ENCODE measurements around the gene CCL17. TPM values are rescaled to one million over a fixed set of nuclear protein-coding genes. Genes with fewer than 3 reads are reported as not detected.
A peak's percentile ranks its signal among the peaks of the same experiment; 100 is the strongest.
"Not testable (repeated sequence)": the region's sequence is repeated elsewhere in the genome, so short reads cannot be mapped to it uniquely, and the experiment has no call there.

The CCL17 gene
- total RNA-seq, 1 donor from 2014 or later: not detected

DNA sequence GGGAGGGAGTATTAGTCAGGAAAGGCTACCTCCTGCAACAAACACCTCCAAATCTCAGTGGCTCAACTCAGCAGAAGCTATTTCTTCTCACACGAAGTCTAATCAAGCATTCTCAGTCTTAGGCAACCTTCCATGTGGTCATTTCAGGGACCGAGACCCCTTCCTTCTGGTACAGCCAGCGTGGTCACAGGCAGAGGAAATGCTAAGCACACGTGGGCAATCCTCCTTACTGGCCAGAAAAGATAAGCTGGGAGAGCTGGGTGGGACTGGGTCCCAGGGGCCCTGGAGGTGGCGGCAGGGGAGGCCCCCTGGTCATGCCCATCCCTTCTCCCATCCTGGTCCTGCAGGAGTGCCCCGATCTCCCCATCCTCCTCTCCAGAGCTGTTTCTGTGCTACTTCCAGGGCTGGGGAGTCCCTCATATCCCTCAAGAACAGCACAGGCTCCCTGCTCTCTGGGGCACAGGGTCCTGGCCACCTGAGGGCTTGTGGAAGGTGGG, 38.0 kb upstream of the CCL17 start:
- Histone ChIP-seq H3K9ac (ENCODE audit: low read depth in 1 of 3, low read length in 3 of 3) (no peak overlapping the region), H3K4me3 (ENCODE audit: low read length in 3 of 3) (no peak overlapping the region), H3K36me3 (ENCODE audit: control insufficient read depth in 3 of 3, insufficient read depth in 3 of 3, low read length in 3 of 3) (no peaks in the 10 kb centered on the region), H3K27ac (ENCODE audit: low read depth, low read length) (no peak overlapping the region), H3K27me3 (ENCODE audit: control insufficient read depth in 3 of 3, insufficient read depth in 3 of 3, low read length in 3 of 3) (peaks cover 4 to 11% (median 10%) of the 10 kb centered on the region in 3 donors), H3K4me1 (ENCODE audit: control insufficient read depth in 3 of 3, insufficient read depth in 3 of 3, low read length in 3 of 3) (peaks cover 0 to 15% (median 4%) of the 10 kb centered on the region in 3 donors), H3K9me3 (ENCODE audit: control insufficient read depth in 3 of 3, low read length in 3 of 3) (no peaks in the 10 kb centered on the region)

DNA sequence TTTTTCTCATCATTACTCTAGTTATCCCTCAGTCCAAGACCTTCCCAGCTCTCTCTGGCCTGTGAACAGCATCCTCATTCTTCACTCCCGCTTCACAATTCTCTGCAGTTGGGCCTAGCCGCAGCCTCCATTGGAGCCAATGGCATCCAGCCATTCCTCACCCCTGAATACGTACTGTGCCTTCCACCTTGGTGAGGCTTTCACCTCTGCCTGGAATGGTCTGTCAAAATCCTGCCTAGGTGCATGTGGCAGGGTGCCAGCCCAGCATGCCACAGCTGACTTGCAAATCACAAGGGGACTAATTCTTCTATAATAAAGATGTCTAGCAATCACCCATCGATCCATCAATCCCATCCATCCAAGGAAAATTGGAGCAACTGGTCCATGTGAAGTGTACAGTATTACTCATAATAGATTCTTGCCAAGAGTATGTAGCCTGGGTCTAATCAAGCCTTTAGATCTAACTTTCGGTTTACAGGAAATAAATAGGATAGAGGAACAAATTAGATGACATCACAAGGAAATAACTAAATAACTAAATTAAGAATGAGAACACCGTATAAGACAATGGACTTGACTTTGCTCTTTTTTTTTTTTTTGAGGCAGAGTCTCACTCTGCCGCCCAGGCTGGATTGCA, 37.3 kb upstream of the CCL17 start:
- Histone ChIP-seq H3K4me1 (ENCODE audit: control insufficient read depth in 3 of 3, insufficient read depth in 3 of 3, low read length in 3 of 3) (peaks cover 0 to 20% (median 4%) of the 10 kb centered on the region in 3 donors), H3K9me3 (ENCODE audit: control insufficient read depth in 3 of 3, low read length in 3 of 3) (no peaks in the 10 kb centered on the region), H3K27me3 (ENCODE audit: control insufficient read depth in 3 of 3, insufficient read depth in 3 of 3, low read length in 3 of 3) (peaks cover 7 to 11% (median 10%) of the 10 kb centered on the region in 3 donors), H3K36me3 (ENCODE audit: control insufficient read depth in 3 of 3, insufficient read depth in 3 of 3, low read length in 3 of 3) (no peaks in the 10 kb centered on the region), H3K4me3 (ENCODE audit: low read length in 3 of 3) (no peak overlapping the region), H3K9ac (ENCODE audit: low read depth in 1 of 3, low read length in 3 of 3) (no peak overlapping the region), H3K27ac (ENCODE audit: low read depth, low read length) (no peak overlapping the region)

DNA sequence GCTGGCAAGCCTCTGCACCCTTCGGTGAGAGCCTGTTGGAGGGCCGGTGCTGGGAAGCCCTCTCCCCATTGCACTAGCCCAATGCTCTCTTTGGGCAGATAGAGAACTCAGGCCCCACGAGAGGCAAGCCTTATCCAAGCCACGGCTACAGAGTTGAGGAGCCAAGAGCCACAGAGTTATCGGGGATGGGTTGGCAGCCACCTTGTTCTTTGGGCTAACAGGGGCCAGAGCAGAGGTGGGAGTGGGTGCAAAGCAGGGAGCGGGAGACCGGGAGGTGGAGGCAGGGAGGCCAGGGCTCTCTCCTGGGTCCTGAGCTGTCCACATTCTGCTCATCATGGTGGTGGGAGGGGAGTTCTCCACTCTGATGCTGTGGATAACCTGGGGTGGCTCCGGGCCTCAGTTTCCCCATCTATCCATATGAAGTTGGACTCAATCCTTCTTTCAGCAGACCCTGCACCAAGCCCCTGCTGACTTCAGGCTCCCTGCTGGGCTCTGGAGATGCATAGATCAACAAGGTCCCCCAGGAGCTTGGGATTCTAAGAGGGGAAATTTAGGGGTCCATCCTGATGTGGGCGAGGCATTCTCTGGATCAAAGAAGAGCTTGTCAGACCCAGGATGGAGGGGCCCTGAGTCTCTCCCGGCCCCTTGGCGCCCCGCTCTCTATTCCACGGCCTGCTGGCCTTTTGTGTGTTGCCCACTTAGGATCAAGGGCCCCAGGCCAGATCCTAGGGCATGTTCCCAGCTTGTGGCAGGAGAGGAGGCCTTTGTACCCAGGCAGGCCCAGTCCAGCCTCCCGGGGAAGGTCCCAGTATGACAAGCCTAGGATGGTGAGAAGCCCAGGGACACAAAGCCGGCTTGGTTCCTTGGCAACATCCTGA, 32.8 kb upstream of the CCL17 start:
- Histone ChIP-seq H3K27me3 (ENCODE audit: control insufficient read depth in 3 of 3, insufficient read depth in 3 of 3, low read length in 3 of 3) (peaks cover 7 to 15% (median 12%) of the 10 kb centered on the region in 3 donors), H3K4me1 (ENCODE audit: control insufficient read depth in 3 of 3, insufficient read depth in 3 of 3, low read length in 3 of 3) (peaks cover 0 to 14% (median 6%) of the 10 kb centered on the region in 3 donors), H3K9me3 (ENCODE audit: control insufficient read depth in 3 of 3, low read length in 3 of 3) (no peaks in the 10 kb centered on the region), H3K4me3 (ENCODE audit: low read length in 3 of 3) (no peak overlapping the region), H3K27ac (ENCODE audit: low read depth, low read length) (peak overlapping the region; percentile 47), H3K36me3 (ENCODE audit: control insufficient read depth in 3 of 3, insufficient read depth in 3 of 3, low read length in 3 of 3) (no peaks in the 10 kb centered on the region), H3K9ac (ENCODE audit: low read depth in 1 of 3, low read length in 3 of 3) (peak overlapping the region in 2 of 3 donors; percentile 74 to 76)

DNA sequence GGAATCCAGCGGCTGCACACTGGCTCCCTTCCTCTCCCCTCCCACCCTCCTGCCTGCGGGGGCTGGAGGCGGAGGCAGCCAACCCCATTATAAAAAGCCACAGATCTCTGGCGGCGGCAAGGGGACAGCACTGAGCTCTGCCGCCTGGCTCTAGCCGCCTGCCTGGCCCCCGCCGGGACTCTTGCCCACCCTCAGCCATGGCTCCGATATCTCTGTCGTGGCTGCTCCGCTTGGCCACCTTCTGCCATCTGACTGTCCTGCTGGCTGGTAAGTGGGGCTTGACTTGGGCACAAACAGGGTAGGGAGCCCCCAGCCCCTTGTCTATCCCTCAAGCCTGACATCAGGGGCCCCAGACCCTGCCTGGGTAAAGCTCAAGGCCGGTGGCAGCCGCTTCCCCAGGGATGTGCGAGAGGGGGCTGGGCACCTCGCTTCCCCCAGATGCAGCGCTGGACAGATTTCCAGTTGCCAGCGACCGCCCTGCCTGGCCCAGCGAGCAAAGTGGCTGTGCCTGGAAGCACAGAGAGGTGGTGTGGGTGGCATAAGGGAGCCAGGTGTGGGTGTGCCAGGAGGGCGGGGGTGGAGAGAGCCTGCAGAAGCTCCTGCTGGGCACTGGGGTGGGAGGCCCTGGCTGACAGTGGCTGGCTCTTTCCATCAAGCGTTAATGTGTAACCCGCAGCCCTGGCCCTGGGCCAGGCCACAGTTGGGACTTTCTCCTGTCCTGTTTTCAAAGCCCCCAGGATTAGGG, 32.0 kb upstream of the CCL17 start, which contains the start of gene CX3CL1:
Gene CX3CL1, plus strand, starts transcription at position 119 of the 745 bp plus-strand sequence. Its CDS starts 79 bp downstream, at position 198.
- no peaks in the 10 kb centered on the region for H3K36me3 ChIP-seq (ENCODE audit: control insufficient read depth in 3 of 3, insufficient read depth in 3 of 3, low read length in 3 of 3)
- peak within 1 kb of the TSS; percentile 71 for H3K27ac ChIP-seq (ENCODE audit: low read depth, low read length)
- no peaks in the 10 kb centered on the region for H3K9me3 ChIP-seq (ENCODE audit: control insufficient read depth in 3 of 3, low read length in 3 of 3)
- peaks cover 0 to 14% (median 6%) of the 10 kb centered on the region in 3 donors for H3K4me1 ChIP-seq (ENCODE audit: control insufficient read depth in 3 of 3, insufficient read depth in 3 of 3, low read length in 3 of 3)
- peak within 1 kb of the TSS; percentile 69 to 76 (median 74) for H3K9ac ChIP-seq (ENCODE audit: low read depth in 1 of 3, low read length in 3 of 3)
- peaks cover 7 to 15% (median 12%) of the 10 kb centered on the region in 3 donors for H3K27me3 ChIP-seq (ENCODE audit: control insufficient read depth in 3 of 3, insufficient read depth in 3 of 3, low read length in 3 of 3)
- peak within 1 kb of the TSS; percentile 54 to 68 (median 64) for H3K4me3 ChIP-seq (ENCODE audit: low read length in 3 of 3)

DNA sequence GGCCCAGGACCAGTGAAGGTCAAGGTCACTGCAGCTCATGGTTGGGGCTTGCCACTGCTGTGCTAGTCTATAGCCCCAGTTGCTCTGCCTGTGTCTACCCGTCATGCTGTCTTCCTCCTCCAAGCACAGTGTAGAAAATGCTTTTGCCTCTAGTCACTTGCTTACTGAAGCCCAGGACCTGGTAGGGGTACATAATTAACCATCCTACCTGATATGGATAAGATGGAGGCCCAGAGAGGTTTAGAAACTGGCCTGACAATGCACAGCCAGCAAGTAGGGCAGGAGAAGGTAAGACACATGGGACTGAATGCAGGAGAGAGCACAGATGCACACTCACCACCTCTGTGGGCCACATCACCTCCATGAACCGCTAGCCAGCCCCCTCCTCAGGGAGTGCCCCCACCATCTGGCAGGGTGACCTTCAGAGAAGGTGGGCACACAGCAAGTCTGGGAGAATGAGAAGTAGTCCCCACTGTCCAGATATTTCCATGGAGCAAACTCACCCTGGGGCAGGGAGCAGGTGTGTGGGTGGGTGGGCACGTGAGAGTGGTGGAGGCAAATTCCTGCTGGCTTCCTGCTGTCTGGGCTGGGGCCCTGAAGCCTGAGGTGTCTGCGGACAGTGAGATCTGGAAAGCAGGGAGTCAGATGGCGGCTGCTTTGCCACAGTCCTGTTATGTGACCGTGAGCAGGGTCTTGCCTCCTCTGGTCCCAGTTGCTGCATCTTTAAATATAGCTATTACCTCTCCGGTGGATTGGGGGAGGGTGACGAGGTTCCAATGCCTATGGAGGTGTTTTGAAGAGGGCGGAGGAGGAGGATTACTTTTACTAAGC, 31.2 kb upstream of the CCL17 start:
- Histone ChIP-seq H3K4me3 (ENCODE audit: low read length in 3 of 3) (peak overlapping the region; percentile 54 to 68 (median 64)), H3K9ac (ENCODE audit: low read depth in 1 of 3, low read length in 3 of 3) (peak overlapping the region; percentile 69 to 76 (median 74)), H3K27ac (ENCODE audit: low read depth, low read length) (peak overlapping the region; percentile 71), H3K9me3 (ENCODE audit: control insufficient read depth in 3 of 3, low read length in 3 of 3) (no peaks in the 10 kb centered on the region), H3K36me3 (ENCODE audit: control insufficient read depth in 3 of 3, insufficient read depth in 3 of 3, low read length in 3 of 3) (no peaks in the 10 kb centered on the region), H3K27me3 (ENCODE audit: control insufficient read depth in 3 of 3, insufficient read depth in 3 of 3, low read length in 3 of 3) (peaks cover 7 to 15% (median 12%) of the 10 kb centered on the region in 3 donors), H3K4me1 (ENCODE audit: control insufficient read depth in 3 of 3, insufficient read depth in 3 of 3, low read length in 3 of 3) (peaks cover 0 to 14% (median 6%) of the 10 kb centered on the region in 3 donors)

DNA sequence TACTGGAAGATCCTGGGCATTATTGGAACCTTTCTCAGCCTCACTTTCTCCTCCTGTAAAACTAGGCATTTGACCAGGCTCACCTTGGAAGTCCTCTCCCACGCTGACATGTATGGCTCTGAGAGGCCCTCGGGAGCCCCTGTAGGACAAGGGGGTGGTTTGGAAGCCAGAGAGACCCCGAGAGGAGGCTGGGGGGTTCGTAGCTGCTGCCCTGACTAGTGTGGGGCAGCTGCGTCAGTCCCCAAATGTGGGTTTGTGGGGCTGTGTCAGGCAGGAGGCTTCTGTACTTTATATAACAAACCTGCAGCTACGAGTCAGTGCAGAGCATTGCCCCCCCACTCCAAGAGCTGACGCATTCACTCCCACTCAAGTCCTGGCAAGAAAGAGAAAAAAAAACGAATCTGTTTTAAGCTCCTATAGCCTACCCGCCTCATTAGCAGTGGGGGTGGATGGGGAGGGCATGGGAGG, 30.5 kb upstream of the CCL17 start:
- H3K9me3 ChIP-seq (ENCODE audit: control insufficient read depth in 3 of 3, low read length in 3 of 3): no peaks in the 10 kb centered on the region
- H3K27ac ChIP-seq (ENCODE audit: low read depth, low read length): no peak overlapping the region
- H3K4me1 ChIP-seq (ENCODE audit: control insufficient read depth in 3 of 3, insufficient read depth in 3 of 3, low read length in 3 of 3): peaks cover 0 to 14% (median 6%) of the 10 kb centered on the region in 3 donors
- H3K4me3 ChIP-seq (ENCODE audit: low read length in 3 of 3): peak overlapping the region; percentile 54 to 68 (median 64)
- peak overlapping the region in 2 of 3 donors; percentile 27 to 66 for H3K9ac ChIP-seq (ENCODE audit: low read depth in 1 of 3, low read length in 3 of 3)
- H3K27me3 ChIP-seq (ENCODE audit: control insufficient read depth in 3 of 3, insufficient read depth in 3 of 3, low read length in 3 of 3): peaks cover 7 to 15% (median 12%) of the 10 kb centered on the region in 3 donors
- H3K36me3 ChIP-seq (ENCODE audit: control insufficient read depth in 3 of 3, insufficient read depth in 3 of 3, low read length in 3 of 3): no peaks in the 10 kb centered on the region

DNA sequence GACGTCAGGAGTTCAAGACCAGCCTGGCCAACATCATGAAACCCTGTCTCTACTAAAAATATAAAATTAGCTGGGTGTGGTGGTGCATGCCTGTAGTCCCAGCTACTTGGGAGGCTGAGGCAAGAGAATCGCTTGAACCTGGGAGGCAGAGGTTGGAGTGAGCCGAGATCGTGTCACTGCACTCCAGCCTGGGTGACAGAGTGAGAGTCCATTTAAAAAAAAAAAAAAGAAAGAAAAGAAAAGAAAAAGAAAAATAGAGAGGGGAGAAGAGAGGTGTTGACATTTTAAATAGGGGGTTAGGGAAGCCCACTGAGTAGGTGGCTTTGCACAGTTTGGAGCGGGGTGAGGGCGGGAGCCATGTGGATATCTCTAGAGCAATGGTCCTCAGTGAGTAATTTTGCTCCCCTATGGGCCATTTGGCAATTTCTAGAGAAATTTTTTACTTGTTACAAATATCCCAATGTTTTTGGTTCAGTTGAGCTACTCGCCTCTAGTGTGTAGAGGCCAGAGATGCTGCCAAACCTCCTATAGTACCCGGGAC, 29.6 kb upstream of the CCL17 start:
- not testable (repeated sequence) for H3K9ac ChIP-seq (ENCODE audit: low read depth in 1 of 3, low read length in 3 of 3); H3K36me3 ChIP-seq (ENCODE audit: control insufficient read depth in 3 of 3, insufficient read depth in 3 of 3, low read length in 3 of 3); H3K9me3 ChIP-seq (ENCODE audit: control insufficient read depth in 3 of 3, low read length in 3 of 3); H3K27ac ChIP-seq (ENCODE audit: low read depth, low read length); H3K4me3 ChIP-seq (ENCODE audit: low read length in 3 of 3)
- Histone ChIP-seq H3K27me3 (ENCODE audit: control insufficient read depth in 3 of 3, insufficient read depth in 3 of 3, low read length in 3 of 3) (peaks cover 7 to 15% (median 12%) of the 10 kb centered on the region in 3 donors), H3K4me1 (ENCODE audit: control insufficient read depth in 3 of 3, insufficient read depth in 3 of 3, low read length in 3 of 3) (peaks cover 0 to 18% (median 6%) of the 10 kb centered on the region in 3 donors)

DNA sequence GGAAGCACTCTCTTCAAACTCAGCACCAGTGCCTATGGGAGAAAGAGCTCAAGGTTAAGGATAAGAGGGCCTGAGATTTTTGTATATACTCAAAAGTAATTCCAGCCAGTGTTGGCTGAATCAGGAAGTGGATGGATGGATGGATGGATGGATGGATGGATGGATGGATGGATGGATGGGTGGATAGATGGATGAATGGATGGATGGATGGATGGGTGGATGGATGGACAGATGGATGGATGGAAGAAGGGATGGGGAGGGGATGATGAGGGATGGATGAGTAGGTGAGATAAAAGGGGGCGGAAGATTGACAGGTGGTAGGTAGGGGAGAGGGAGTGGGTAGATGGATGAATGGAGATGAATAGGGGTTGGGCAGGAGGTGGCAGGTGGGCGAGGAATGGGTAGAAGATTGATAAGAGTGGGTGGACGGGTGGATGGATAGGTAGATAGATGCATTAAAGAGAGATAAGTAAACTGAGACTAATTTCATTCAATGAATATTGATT, 28.2 kb upstream of the CCL17 start:
- H3K27me3 ChIP-seq (ENCODE audit: control insufficient read depth in 3 of 3, insufficient read depth in 3 of 3, low read length in 3 of 3): peaks cover 7 to 15% (median 12%) of the 10 kb centered on the region in 3 donors
- no peaks in the 10 kb centered on the region for H3K9me3 ChIP-seq (ENCODE audit: control insufficient read depth in 3 of 3, low read length in 3 of 3)
- no peak overlapping the region for H3K4me3 ChIP-seq (ENCODE audit: low read length in 3 of 3)
- H3K27ac ChIP-seq (ENCODE audit: low read depth, low read length): no peak overlapping the region
- H3K4me1 ChIP-seq (ENCODE audit: control insufficient read depth in 3 of 3, insufficient read depth in 3 of 3, low read length in 3 of 3): peaks cover 2 to 22% (median 10%) of the 10 kb centered on the region in 3 donors
- H3K36me3 ChIP-seq (ENCODE audit: control insufficient read depth in 3 of 3, insufficient read depth in 3 of 3, low read length in 3 of 3): no peaks in the 10 kb centered on the region
- H3K9ac ChIP-seq (ENCODE audit: low read depth in 1 of 3, low read length in 3 of 3): no peak overlapping the region

All from skeletal muscle tissue (tissue), 4 donors.